Measurements from ENCODE around the gene SDK1.

GRCh38 chr7:3955751-3956696, 655.0 kb downstream of the SDK1 start:
- TF ChIP-seq TEAD4 (CRISPR knock-in tag; IDR thresholded peaks at IDR 0.05) (no peak), ZNF219 (CRISPR knock-in tag; IDR thresholded peaks at IDR 0.05; ENCODE audit: borderline replicate concordance) (no peak), NR2C2 (CRISPR knock-in tag; IDR thresholded peaks at IDR 0.05) (no peak), CTCF (IDR thresholded peaks at IDR 0.05) (no peak)
- TF ChIP-seq, protein P1, sequence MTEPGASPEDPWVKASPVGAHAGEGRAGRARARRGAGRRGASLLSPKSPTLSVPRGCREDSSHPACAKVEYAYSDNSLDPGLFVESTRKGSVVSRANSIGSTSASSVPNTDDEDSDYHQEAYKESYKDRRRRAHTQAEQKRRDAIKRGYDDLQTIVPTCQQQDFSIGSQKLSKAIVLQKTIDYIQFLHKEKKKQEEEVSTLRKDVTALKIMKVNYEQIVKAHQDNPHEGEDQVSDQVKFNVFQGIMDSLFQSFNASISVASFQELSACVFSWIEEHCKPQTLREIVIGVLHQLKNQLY (CRISPR knock-in tag; IDR thresholded peaks at IDR 0.05): no peak

Measured in WTC11 (cell line).